HepG2 (cell line): ENCODE results near the gene SP5. TPM values are rescaled to one million over a fixed set of nuclear protein-coding genes. Genes with fewer than 3 reads are reported as not detected.

Experiments used
- DMAP1 ChIP-seq: IDR thresholded peaks from 2 replicates; pipeline ENCODE4 v1.6.1; 2016
- GRHL1 ChIP-seq: sonication (generic); formaldehyde crosslinking; conservative IDR thresholded peaks from 2 replicates; pipeline ENCODE4 v1.8.0; 2022; ENCODE audit warnings: missing genetic modification reagents
- HOXA3 ChIP-seq: sonication (generic); formaldehyde crosslinking; IDR thresholded peaks from 2 replicates; pipeline ENCODE4 v1.5.0; 2020; ENCODE audit warnings: missing genetic modification reagents
- KAT2B ChIP-seq: fragments of 150-350 bp; IDR thresholded peaks from 2 replicates; pipeline ENCODE4 v1.6.1; 2014; ENCODE audit warnings: low read depth, low read length, borderline replicate concordance
- KLF16 ChIP-seq, 2 experiments: sonication (generic) in 1 of 2; formaldehyde crosslinking in 1 of 2; IDR thresholded peaks; 2 replicates each; pipeline versions ENCODE4 v1.6.1 to v1.8.0; 2016 to 2023; ENCODE audit warnings: missing genetic modification reagents in 2 of 2, missing compliant biosample characterization in 1 of 2
- MATR3 ChIP-seq: sonication (generic); formaldehyde crosslinking; IDR thresholded peaks from 2 replicates; pipeline ENCODE4 v1.4.0; 2020; ENCODE audit warnings: missing genetic modification reagents
- NBN ChIP-seq: fragments of 450-650 bp; conservative IDR thresholded peaks from 2 replicates; pipeline ENCODE4 v1.6.1; 2017
- NCOA5 ChIP-seq: sonication (generic); formaldehyde crosslinking; IDR thresholded peaks from 2 replicates; pipeline ENCODE4 v1.4.0; 2020; ENCODE audit warnings: missing genetic modification reagents
- NFYB ChIP-seq: sonication (generic); formaldehyde crosslinking; IDR thresholded peaks from 2 replicates; pipeline ENCODE4 v1.4.0; 2020; ENCODE audit warnings: missing genetic modification reagents
- NKX3-1 ChIP-seq: sonication (generic); formaldehyde crosslinking; IDR thresholded peaks from 2 replicates; pipeline ENCODE4 v1.5.0; 2020; ENCODE audit warnings: missing genetic modification reagents
- RNF2 ChIP-seq: fragments of 450-650 bp; conservative IDR thresholded peaks from 2 replicates; pipeline ENCODE4 v1.6.1; 2016; ENCODE audit warnings: low read depth
- SALL1 ChIP-seq: sonication (generic); formaldehyde crosslinking; IDR thresholded peaks from 2 replicates; pipeline ENCODE4 v1.8.0; 2022; ENCODE audit warnings: mild to moderate bottlenecking, missing genetic modification reagents
- SNAPC2 ChIP-seq: sonication (generic); formaldehyde crosslinking; IDR thresholded peaks from 2 replicates; pipeline ENCODE4 v1.8.1; 2022; ENCODE audit warnings: mild to moderate bottlenecking, missing genetic modification reagents
- SSRP1 ChIP-seq: IDR thresholded peaks from 2 replicates; pipeline ENCODE4 v1.6.1; 2016; ENCODE audit warnings: control low read depth
- ZNF564 ChIP-seq: sonication (generic); formaldehyde crosslinking; IDR thresholded peaks from 2 replicates; pipeline ENCODE4 v1.8.1; 2023; ENCODE audit warnings: mild to moderate bottlenecking, missing genetic modification reagents
- ZNF687 ChIP-seq: sonication (generic); formaldehyde crosslinking; IDR thresholded peaks from 2 replicates; pipeline ENCODE4 v1.5.1; 2020; ENCODE audit warnings: mild to moderate bottlenecking, missing genetic modification reagents, moderate library complexity
- polyA plus RNA-seq, 8 experiments: library from polyadenylated mRNA; depleted of rRNA in 3 of 8; stranded (reverse) in 7 of 8; unstranded in 1 of 8; fragments of >200 nt; fragmentation: Illumina TruSeq in 4 of 8; extraction: Trizol in 4 of 8; gene quantifications; 2 replicates each; pipeline versions ENCODE4 v1.2.1 to v1.2.3, GENCODE V29; 2011 to 2016; ENCODE audit warnings: low read depth in 4 of 8, missing spikeins in 1 of 8, mixed read lengths in 1 of 8; ENCODE audit not compliant: insufficient read depth in 1 of 8
- total RNA-seq, 5 experiments: library from RNA; depleted of rRNA; stranded (reverse); fragments of >200 nt; fragmentation: Illumina TruSeq; extraction: Trizol; gene quantifications; 2 replicates each; pipeline ENCODE4 v1.2.3, GENCODE V29; 2016; ENCODE audit warnings: low read depth in 1 of 5
- TF ChIP-seq, protein P1 (sequence below): sonication (generic); formaldehyde crosslinking; IDR thresholded peaks from 2 replicates; pipeline ENCODE4 v1.9.0; 2021; ENCODE audit warnings: missing genetic modification reagents, borderline replicate concordance
- TF ChIP-seq, protein P2 (sequence below): sonication (generic); formaldehyde crosslinking; IDR thresholded peaks from 2 replicates; pipeline ENCODE4 v1.9.0; 2021; ENCODE audit warnings: missing genetic modification reagents, mild to moderate bottlenecking, borderline replicate concordance
- TF ChIP-seq, protein P3 (sequence below): sonication (generic); formaldehyde crosslinking; IDR thresholded peaks from 2 replicates; pipeline ENCODE4 v1.8.1; 2023; ENCODE audit warnings: mild to moderate bottlenecking, inconsistent platforms, moderate library complexity, missing genetic modification reagents, borderline replicate concordance

SP5 gene
- total and polyA plus RNA-seq, 2 of the 13 experiments (the other 11 are each of a cell fraction or from before 2014, with no cell fraction given): 50.8 to 119 TPM

DNA sequence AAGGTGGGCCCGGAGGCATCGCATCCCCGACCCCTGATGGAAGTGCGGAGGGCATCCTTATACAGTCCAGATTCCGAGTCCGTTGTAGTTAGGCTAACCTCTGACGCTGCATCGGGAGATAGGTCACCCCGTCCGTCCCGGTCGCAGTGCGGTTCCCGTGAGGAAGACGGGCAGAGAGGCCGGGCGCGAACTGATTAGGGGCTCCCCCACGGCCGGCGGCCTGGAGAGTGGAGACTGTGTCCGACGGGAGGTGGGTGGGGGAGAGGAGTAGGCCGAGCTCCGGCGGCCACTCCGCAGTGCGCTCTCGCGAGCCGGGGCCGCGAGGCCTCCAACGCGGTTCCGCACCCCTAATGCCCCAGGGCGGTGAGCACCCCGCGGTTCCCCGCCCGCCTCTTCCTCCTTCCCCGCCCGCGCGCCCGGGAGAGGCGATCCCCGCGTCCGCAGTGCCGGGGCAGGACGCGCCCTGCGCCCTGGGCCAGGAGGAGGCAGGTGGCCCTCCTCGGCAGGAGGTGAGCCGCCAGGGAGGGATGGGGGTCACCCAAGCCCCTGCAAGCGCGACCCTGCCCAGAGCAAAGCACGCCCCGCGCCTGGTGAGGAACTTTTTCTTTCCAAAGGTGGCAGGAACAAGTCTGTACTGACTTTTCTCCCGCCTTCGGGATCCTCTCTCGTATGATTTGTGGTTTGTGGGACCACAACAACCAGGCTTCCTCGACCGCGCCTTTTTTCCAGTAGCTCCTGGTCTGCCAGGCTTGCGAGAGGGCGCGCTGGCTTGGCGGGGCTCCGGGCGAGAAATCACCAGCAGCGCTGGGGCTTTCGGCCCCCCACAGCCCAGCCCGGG, 1.4 kb upstream of the SP5 start (continued):
- no peak for TF ChIP-seq ZNF564
- TF ChIP-seq RNF2: no peak
- TF ChIP-seq, protein P1, sequence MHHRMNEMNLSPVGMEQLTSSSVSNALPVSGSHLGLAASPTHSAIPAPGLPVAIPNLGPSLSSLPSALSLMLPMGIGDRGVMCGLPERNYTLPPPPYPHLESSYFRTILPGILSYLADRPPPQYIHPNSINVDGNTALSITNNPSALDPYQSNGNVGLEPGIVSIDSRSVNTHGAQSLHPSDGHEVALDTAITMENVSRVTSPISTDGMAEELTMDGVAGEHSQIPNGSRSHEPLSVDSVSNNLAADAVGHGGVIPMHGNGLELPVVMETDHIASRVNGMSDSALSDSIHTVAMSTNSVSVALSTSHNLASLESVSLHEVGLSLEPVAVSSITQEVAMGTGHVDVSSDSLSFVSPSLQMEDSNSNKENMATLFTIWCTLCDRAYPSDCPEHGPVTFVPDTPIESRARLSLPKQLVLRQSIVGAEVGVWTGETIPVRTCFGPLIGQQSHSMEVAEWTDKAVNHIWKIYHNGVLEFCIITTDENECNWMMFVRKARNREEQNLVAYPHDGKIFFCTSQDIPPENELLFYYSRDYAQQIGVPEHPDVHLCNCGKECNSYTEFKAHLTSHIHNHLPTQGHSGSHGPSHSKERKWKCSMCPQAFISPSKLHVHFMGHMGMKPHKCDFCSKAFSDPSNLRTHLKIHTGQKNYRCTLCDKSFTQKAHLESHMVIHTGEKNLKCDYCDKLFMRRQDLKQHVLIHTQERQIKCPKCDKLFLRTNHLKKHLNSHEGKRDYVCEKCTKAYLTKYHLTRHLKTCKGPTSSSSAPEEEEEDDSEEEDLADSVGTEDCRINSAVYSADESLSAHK: no peak
- peak; percentile 55; the same call in 1 of the 2 replicates for TF ChIP-seq DMAP1 (CRISPR knock-in tag)
- no peak for TF ChIP-seq GRHL1 (CRISPR knock-in tag)
- TF ChIP-seq MATR3 (CRISPR knock-in tag): no peak
- TF ChIP-seq NKX3-1: no peak
- TF ChIP-seq KLF16 (CRISPR knock-in tag; IDR thresholded peaks at IDR 0.05): no peak; a peak in 1 of 4 replicates
- TF ChIP-seq SALL1 (CRISPR knock-in tag): no peak; the same call in 1 of the 2 replicates
- TF ChIP-seq SNAPC2 (CRISPR knock-in tag): no peak
- TF ChIP-seq, protein P2, sequence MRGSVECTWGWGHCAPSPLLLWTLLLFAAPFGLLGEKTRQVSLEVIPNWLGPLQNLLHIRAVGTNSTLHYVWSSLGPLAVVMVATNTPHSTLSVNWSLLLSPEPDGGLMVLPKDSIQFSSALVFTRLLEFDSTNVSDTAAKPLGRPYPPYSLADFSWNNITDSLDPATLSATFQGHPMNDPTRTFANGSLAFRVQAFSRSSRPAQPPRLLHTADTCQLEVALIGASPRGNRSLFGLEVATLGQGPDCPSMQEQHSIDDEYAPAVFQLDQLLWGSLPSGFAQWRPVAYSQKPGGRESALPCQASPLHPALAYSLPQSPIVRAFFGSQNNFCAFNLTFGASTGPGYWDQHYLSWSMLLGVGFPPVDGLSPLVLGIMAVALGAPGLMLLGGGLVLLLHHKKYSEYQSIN (CRISPR knock-in tag): no peak
- TF ChIP-seq ZNF687 (CRISPR knock-in tag): peak; percentile 78
- no peak for TF ChIP-seq NBN
- TF ChIP-seq KAT2B: no peak
- TF ChIP-seq SSRP1 (CRISPR knock-in tag): no peak
- TF ChIP-seq, protein P3, sequence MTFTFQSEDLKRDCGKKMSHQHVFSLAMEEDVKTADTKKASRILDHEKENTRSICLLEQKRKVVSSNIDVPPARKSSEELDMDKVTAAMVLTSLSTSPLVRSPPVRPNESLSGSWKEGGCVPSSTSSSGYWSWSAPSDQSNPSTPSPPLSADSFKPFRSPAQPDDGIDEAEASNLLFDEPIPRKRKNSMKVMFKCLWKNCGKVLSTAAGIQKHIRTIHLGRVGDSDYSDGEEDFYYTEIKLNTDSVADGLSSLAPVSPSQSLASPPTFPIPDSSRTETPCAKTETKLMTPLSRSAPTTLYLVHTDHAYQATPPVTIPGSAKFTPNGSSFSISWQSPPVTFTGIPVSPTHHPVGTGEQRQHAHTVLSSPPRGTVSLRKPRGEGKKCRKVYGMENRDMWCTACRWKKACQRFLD (CRISPR knock-in tag): no peak
- no peak; the same call in 1 of the 2 replicates for TF ChIP-seq NFYB
- TF ChIP-seq HOXA3 (CRISPR knock-in tag): no peak; the same call in 1 of the 2 replicates
- TF ChIP-seq NCOA5 (CRISPR knock-in tag): no peak
